ENCODE results near the gene TET3.

DNA sequence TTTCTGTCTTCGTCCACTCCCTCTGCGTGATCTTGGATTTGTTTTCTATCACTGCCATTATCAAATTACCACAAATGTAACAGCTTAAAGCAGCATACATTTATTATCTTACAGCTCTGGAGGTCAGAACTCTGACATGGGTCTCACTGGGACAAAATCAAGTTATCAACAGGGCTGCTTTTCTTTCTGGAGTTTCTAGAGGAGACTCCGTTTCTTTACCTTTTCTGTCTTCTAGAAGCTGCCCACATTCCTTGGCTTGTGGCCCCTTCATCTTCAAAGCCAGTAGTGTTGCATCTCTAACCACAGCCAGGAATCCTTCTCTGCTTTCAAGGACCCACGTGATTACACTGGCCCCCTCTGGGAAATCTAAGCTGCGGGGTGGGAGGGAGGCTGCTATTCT is 21.9 kb upstream of the TET3 start:
- TF ChIP-seq, protein P1, sequence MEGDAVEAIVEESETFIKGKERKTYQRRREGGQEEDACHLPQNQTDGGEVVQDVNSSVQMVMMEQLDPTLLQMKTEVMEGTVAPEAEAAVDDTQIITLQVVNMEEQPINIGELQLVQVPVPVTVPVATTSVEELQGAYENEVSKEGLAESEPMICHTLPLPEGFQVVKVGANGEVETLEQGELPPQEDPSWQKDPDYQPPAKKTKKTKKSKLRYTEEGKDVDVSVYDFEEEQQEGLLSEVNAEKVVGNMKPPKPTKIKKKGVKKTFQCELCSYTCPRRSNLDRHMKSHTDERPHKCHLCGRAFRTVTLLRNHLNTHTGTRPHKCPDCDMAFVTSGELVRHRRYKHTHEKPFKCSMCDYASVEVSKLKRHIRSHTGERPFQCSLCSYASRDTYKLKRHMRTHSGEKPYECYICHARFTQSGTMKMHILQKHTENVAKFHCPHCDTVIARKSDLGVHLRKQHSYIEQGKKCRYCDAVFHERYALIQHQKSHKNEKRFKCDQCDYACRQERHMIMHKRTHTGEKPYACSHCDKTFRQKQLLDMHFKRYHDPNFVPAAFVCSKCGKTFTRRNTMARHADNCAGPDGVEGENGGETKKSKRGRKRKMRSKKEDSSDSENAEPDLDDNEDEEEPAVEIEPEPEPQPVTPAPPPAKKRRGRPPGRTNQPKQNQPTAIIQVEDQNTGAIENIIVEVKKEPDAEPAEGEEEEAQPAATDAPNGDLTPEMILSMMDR (IDR thresholded peaks at IDR 0.05), result no peak
- TF ChIP-seq POLR2A (IDR thresholded peaks at IDR 0.05), result no peak

All from lower leg skin (tissue), 3 donors.